IMR-90 (cell line): Measurements from ENCODE around the gene FOXP4. TPM values are rescaled to one million over a fixed set of nuclear protein-coding genes. Genes with fewer than 3 reads are reported as not detected.

Source experiments
- ATAC-seq: fragments of 200-7000 bp; cut with Tn5 transposase; 2 replicates; pipeline ENCODE4 v1.9.1; 2020; ENCODE audit warnings: low read depth, mild to moderate bottlenecking, moderate library complexity
- BruUV-seq: library from RNA; stranded (reverse); fragments of 400-500 nt; replicated peaks from 2 replicates; lab custom pipeline; 2021; lab: Mats Ljungman, UMichigan
- CTCF ChIA-PET: fragments of 300-600 bp; formaldehyde crosslinking; extraction: SDS; loops from one replicate; lab custom pipeline; 2021; ENCODE audit warnings: antibody characterized with exemption; lab: Yijun Ruan, JAX
- POLR2A ChIA-PET: fragments of 300-600 bp; sonication (Branson Sonifier 250); formaldehyde crosslinking; loops from one replicate; lab custom pipeline; 2022; ENCODE audit warnings: antibody characterized with exemption; ENCODE audit not compliant: unreplicated experiment; lab: Charles Lee
- DNase-seq: peaks from one replicate; pipeline ENCODE4 v3.0.0; 2013
- H2AFZ ChIP-seq: replicated peaks from 2 replicates; pipeline ENCODE3; 2013; ENCODE audit warnings: low read length, mild to moderate bottlenecking; ENCODE audit not compliant: poor library complexity
- H2AK5ac ChIP-seq: 2 replicates; pipeline ENCODE4 v1.6.1; 2013; ENCODE audit warnings: low read depth, low read length, inconsistent platforms
- H2AK9ac ChIP-seq: replicated peaks from 2 replicates; pipeline ENCODE3; 2013; ENCODE audit warnings: mild to moderate bottlenecking, low read depth, low read length, moderate library complexity; ENCODE audit not compliant: poor library complexity
- H2BK120ac ChIP-seq: 2 replicates; pipeline ENCODE4 v1.6.1; 2013; ENCODE audit warnings: low read depth, low read length, inconsistent platforms
- H2BK15ac ChIP-seq: 3 replicates; pipeline ENCODE4 v1.6.1; 2013; ENCODE audit warnings: low read depth, low read length, inconsistent platforms
- H2BK20ac ChIP-seq: 2 replicates; pipeline ENCODE4 v1.6.1; 2013; ENCODE audit warnings: low read depth, mild to moderate bottlenecking, inconsistent platforms, low read length, moderate library complexity
- H2BK5ac ChIP-seq: 2 replicates; pipeline ENCODE4 v1.6.1; 2013; ENCODE audit warnings: mild to moderate bottlenecking, low read depth, low read length, inconsistent platforms; ENCODE audit not compliant: poor library complexity, severe bottlenecking
- H3K14ac ChIP-seq: replicated peaks from 2 replicates; pipeline ENCODE4 v1.6.1; 2013; ENCODE audit warnings: low read depth, low read length, inconsistent platforms
- H3K18ac ChIP-seq: 2 replicates; pipeline ENCODE4 v1.6.1; 2013; ENCODE audit warnings: low read depth, low read length, control low read depth
- H3K23ac ChIP-seq: 2 replicates; pipeline ENCODE4 v1.6.1; 2013; ENCODE audit warnings: low read depth, low read length, inconsistent platforms
- H3K27ac ChIP-seq: 2 replicates; pipeline ENCODE4 v1.5.1; 2013; ENCODE audit warnings: mild to moderate bottlenecking, control low read depth, low read length; ENCODE audit not compliant: insufficient read depth
- H3K27me3 ChIP-seq: 2 replicates; pipeline ENCODE4 v1.6.1; 2013; ENCODE audit warnings: low read length; ENCODE audit not compliant: control insufficient read depth, insufficient read depth
- H3K36me3 ChIP-seq: 2 replicates; pipeline ENCODE4 v1.6.1; 2013; ENCODE audit warnings: low read length, mixed read lengths; ENCODE audit not compliant: control insufficient read depth, insufficient read depth
- H3K4ac ChIP-seq: 2 replicates; pipeline ENCODE4 v1.6.1; 2013; ENCODE audit warnings: low read depth, low read length, inconsistent platforms
- H3K4me1 ChIP-seq: 2 replicates; pipeline ENCODE4 v1.6.1; 2013; ENCODE audit warnings: low read length, mixed read lengths; ENCODE audit not compliant: control insufficient read depth, insufficient read depth
- H3K4me2 ChIP-seq: 2 replicates; pipeline ENCODE4 v1.6.1; 2013; ENCODE audit warnings: low read depth, mild to moderate bottlenecking, control low read depth, low read length, moderate library complexity
- H3K4me3 ChIP-seq: 2 replicates; pipeline ENCODE4 v1.5.1; 2013; ENCODE audit warnings: low read depth, mild to moderate bottlenecking, control low read depth, low read length, moderate library complexity; ENCODE audit not compliant: insufficient read depth
- H3K56ac ChIP-seq: 2 replicates; pipeline ENCODE4 v1.6.1; 2013; ENCODE audit warnings: low read length, inconsistent platforms; ENCODE audit not compliant: insufficient read depth; ENCODE audit errors: extremely low read depth
- H3K79me1 ChIP-seq, 2 experiments: 2 replicates each; pipeline ENCODE4 v1.6.1; 2013; ENCODE audit warnings: low read length in 2 of 2, inconsistent platforms in 1 of 2, low read depth in 1 of 2
- H3K9ac ChIP-seq: 2 replicates; pipeline ENCODE4 v1.6.1; 2013; ENCODE audit warnings: low read depth, low read length, control low read depth
- H3K9me1 ChIP-seq: 2 replicates; pipeline ENCODE4 v1.6.1; 2013; ENCODE audit warnings: low read length, inconsistent platforms; ENCODE audit not compliant: insufficient read depth
- H3K9me3 ChIP-seq: 2 replicates; pipeline ENCODE4 v1.6.1; 2013; ENCODE audit warnings: low read length; ENCODE audit not compliant: control insufficient read depth, insufficient read depth
- H4K20me1 ChIP-seq: 2 replicates; pipeline ENCODE4 v1.6.1; 2013; ENCODE audit warnings: low read length, inconsistent platforms; ENCODE audit not compliant: insufficient read depth
- H4K5ac ChIP-seq: 2 replicates; pipeline ENCODE4 v1.6.1; 2013; ENCODE audit warnings: mild to moderate bottlenecking, low read depth, low read length, control low read depth
- H4K8ac ChIP-seq, 2 experiments: 2 replicates each; pipeline ENCODE4 v1.6.1; 2013; ENCODE audit warnings: low read depth in 2 of 2, low read length in 2 of 2, control low read depth in 1 of 2, inconsistent platforms in 1 of 2
- H4K91ac ChIP-seq: 2 replicates; pipeline ENCODE4 v1.6.1; 2013; ENCODE audit warnings: low read depth, low read length, inconsistent platforms; ENCODE audit not compliant: insufficient read depth
- CEBPB ChIP-seq: IDR thresholded peaks from 2 replicates; pipeline ENCODE4 v1.6.1; 2012; ENCODE audit warnings: low read depth, low read length, improper control_type of control experiment
- CHD1 ChIP-seq: IDR thresholded peaks from 2 replicates; pipeline ENCODE4 v1.6.1; 2012; ENCODE audit warnings: low read depth, low read length, improper control_type of control experiment
- WGBS, 2 experiments: methylation state at CpG; one replicate each; pipeline versions ENCODE4 v1.1.5 to v1.1.7; 2013; ENCODE audit warnings: missing lambda C conversion rate in 2 of 2; ENCODE audit not compliant: insufficient read length in 1 of 2; ENCODE audit errors: extremely low coverage in 2 of 2; 5-methylcytosine and 5-hydroxymethylcytosine counted together
- dilution Hi-C: fragments of 300-500 bp; cut with HindIII; formaldehyde crosslinking; loops from one replicate; pipeline ENCODE4 v1.14.3; 2018; ENCODE audit warnings: low sequenced_read_pairs; ENCODE audit not compliant: unreplicated experiment
- in situ Hi-C: fragments of 300-500 bp; cut with MboI; formaldehyde crosslinking; loops from 3 replicates; pipeline ENCODE4 v1.14.3; 2019; ENCODE audit warnings: low sequenced_read_pairs, inconsistent platforms, mixed read lengths
- intact Hi-C: fragments of 100-400 bp; cut with micrococcal nuclease; formaldehyde crosslinking; loops from 2 replicates; pipeline ENCODE4 v1.10.0; 2022
- polyA plus RNA-seq, 3 experiments: library from polyadenylated mRNA; depleted of rRNA; stranded (reverse); fragments of >200 nt; gene quantifications; 2 replicates each; pipeline ENCODE4 v1.2.3, GENCODE V29; 2012; ENCODE audit warnings: low replicate concordance in 1 of 3
- total RNA-seq: library from RNA; depleted of rRNA; stranded (reverse); fragments of >200 nt; gene quantifications from 2 replicates; pipeline ENCODE4 v1.2.3, GENCODE V29; 2012
- TF ChIP-seq, protein P1 (sequence below): conservative IDR thresholded peaks from 2 replicates; pipeline ENCODE4 v1.5.1; 2012; ENCODE audit warnings: mild to moderate bottlenecking, low read depth, low read length, improper control_type of control experiment

The FOXP4 gene
- total and polyA plus RNA-seq, 2 of the 4 experiments (the other 2 are of a cell fraction), result 0.72 to 9.5 TPM

DNA sequence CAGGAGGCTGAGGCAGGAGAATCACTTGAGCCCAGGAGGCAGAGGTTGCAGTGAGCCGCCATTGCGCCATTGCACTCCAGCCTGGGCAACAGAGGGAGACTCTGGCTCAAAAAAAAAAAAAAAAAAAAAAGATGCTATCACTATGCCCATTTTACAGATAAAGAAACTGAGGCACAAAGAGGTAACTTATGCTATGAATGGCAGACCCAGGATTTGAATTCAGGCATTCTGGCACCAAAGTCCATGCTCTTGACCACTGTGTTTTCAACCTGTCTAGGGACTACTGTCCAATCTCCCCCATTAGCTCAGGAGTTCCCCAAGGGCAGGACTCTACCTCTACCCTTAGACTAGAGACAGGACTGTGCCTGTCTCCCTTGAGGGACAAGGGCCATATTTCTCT is 82.9 kb downstream of the FOXP4 start:
- Histone ChIP-seq H3K9ac (no peak overlapping the region), H3K27me3 (peaks cover 60% of the 10 kb centered on the region), H3K4me3 (no peak overlapping the region), H3K9me3 (no peaks in the 10 kb centered on the region), H2BK20ac (no peak overlapping the region), H3K18ac (no peak overlapping the region), H2BK15ac (no peak overlapping the region), H2AK5ac (no peak overlapping the region), H3K4ac (no peak overlapping the region), H3K14ac (no peak overlapping the region), H3K36me3 (no peaks in the 10 kb centered on the region), H2BK120ac (no peak overlapping the region), H3K23ac (no peak overlapping the region), H4K8ac (no peak overlapping the region), H4K20me1 (no peaks in the 10 kb centered on the region), H2AK9ac (no peak overlapping the region), H3K9me1 (no peaks in the 10 kb centered on the region), H3K4me1 (no peaks in the 10 kb centered on the region), H3K56ac (no peak overlapping the region), H4K91ac (no peak overlapping the region), H3K79me1 (no peaks in the 10 kb centered on the region), H2BK5ac (no peak overlapping the region), H3K27ac (no peak overlapping the region), H2AFZ (no peak overlapping the region), H4K5ac (no peak overlapping the region), H3K4me2 (no peak overlapping the region)
- TF ChIP-seq CHD1 (no peak), CEBPB (no peak)
- TF ChIP-seq, protein P1, sequence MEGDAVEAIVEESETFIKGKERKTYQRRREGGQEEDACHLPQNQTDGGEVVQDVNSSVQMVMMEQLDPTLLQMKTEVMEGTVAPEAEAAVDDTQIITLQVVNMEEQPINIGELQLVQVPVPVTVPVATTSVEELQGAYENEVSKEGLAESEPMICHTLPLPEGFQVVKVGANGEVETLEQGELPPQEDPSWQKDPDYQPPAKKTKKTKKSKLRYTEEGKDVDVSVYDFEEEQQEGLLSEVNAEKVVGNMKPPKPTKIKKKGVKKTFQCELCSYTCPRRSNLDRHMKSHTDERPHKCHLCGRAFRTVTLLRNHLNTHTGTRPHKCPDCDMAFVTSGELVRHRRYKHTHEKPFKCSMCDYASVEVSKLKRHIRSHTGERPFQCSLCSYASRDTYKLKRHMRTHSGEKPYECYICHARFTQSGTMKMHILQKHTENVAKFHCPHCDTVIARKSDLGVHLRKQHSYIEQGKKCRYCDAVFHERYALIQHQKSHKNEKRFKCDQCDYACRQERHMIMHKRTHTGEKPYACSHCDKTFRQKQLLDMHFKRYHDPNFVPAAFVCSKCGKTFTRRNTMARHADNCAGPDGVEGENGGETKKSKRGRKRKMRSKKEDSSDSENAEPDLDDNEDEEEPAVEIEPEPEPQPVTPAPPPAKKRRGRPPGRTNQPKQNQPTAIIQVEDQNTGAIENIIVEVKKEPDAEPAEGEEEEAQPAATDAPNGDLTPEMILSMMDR, result no peak
- no CpG with 5 or more reads among the region's 2 CpGs for WGBS, 2 experiments
- no peak for DNase-seq
- BruUV-seq, result no TSS peak
- in situ Hi-C loops, result no loop called here
- ATAC-seq, result no peak
- ChIA-PET CTCF (interaction anchor here (0.7 kb wide), 1 partner anchor 281 kb away, joined by 3 read pairs; no protein-coding TSS in a partner anchor), POLR2A (no interaction called here)
- dilution Hi-C loops, result no loop called here
- intact Hi-C loops, result no loop called here
